HepG2 (cell line): Measurements from ENCODE around the gene PSG3. TPM values are rescaled to one million over a fixed set of nuclear protein-coding genes. Genes with fewer than 3 reads are reported as not detected.
"Not testable (repeated sequence)": the region's sequence is repeated elsewhere in the genome, so short reads cannot be mapped to it uniquely, and the experiment has no call there.

Experiments
- ATAC-seq: fragments of 200-7000 bp; cut with Tn5 transposase; 3 replicates; pipeline ENCODE4 v1.9.1; 2020; ENCODE audit warnings: mild to moderate bottlenecking, moderate library complexity
- BruUV-seq: library from RNA; stranded (reverse); fragments of 400-500 nt; replicated peaks from 2 replicates; lab custom pipeline; 2021; lab: Mats Ljungman, UMichigan
- CTCF ChIA-PET: fragments of 300-600 bp; formaldehyde crosslinking; extraction: SDS; loops from one replicate; lab custom pipeline; 2021; ENCODE audit warnings: low total read pairs, inconsistent platforms, low intra/inter-chr PET ratio; lab: Yijun Ruan, JAX
- POLR2A ChIA-PET: fragments of 350-600 bp; sonication (Branson Sonifier 250); formaldehyde crosslinking; loops from one replicate; lab custom pipeline; 2020; ENCODE audit warnings: antibody characterized with exemption, inconsistent platforms; lab: Yijun Ruan, JAX
- DNase-seq: peaks from one replicate; pipeline ENCODE4 v3.0.0-alpha.2; 2015; ENCODE audit warnings: low spot score
- FAIRE-seq: peaks from 3 replicates; lab custom pipeline; 2011; peaks lifted over from hg19 to GRCh38; lab: Jason Lieb, UNC
- H2AFZ ChIP-seq: one replicate; pipeline ENCODE4 v1.6.1; 2011; ENCODE audit warnings: low read length, inconsistent platforms
- H3K27ac ChIP-seq: fragments of 300-600 bp; 3 replicates; pipeline ENCODE4 v1.8.0; 2011; ENCODE audit warnings: mixed run types, mild to moderate bottlenecking, mixed read lengths, low read length, inconsistent platforms; ENCODE audit not compliant: insufficient read depth; ENCODE audit errors: extremely low read length
- H3K27me3 ChIP-seq, 2 experiments: fragments of 200-600 bp in 1 of 2; 2 replicates in 1 of 2; 3 replicates in 1 of 2; pipeline versions ENCODE4 v1.6.0 to v1.8.0; 2011; ENCODE audit warnings: low read length in 2 of 2, mild to moderate bottlenecking in 2 of 2, moderate library complexity in 2 of 2, inconsistent platforms in 1 of 2; ENCODE audit not compliant: insufficient read depth in 2 of 2, control insufficient read depth in 1 of 2
- H3K36me3 ChIP-seq, 2 experiments: fragments of 200-600 bp in 1 of 2; replicated peaks in 1 of 2; 2 replicates in 1 of 2; 3 replicates in 1 of 2; pipeline versions ENCODE4 v1.5.1 to v1.8.0; 2011; ENCODE audit warnings: low read length in 2 of 2, inconsistent platforms in 1 of 2; ENCODE audit not compliant: insufficient read depth in 2 of 2, control insufficient read depth in 1 of 2
- H3K4me1 ChIP-seq: 2 replicates; pipeline ENCODE4 v1.5.1; 2012; ENCODE audit warnings: low read length, inconsistent platforms; ENCODE audit not compliant: insufficient read depth
- H3K4me2 ChIP-seq: 2 replicates; pipeline ENCODE4 v1.6.0; 2011; ENCODE audit warnings: low read depth, low read length, inconsistent platforms
- H3K4me3 ChIP-seq, 3 experiments: fragments of 200-600 bp in 1 of 3; sonication (generic), shearing (Covaris generic) in 1 of 3; replicated peaks in 1 of 3; 2 replicates each; pipeline ENCODE4 v1.5.1; 2011 to 2016; ENCODE audit warnings: low read length in 3 of 3, inconsistent platforms in 2 of 3, low read depth in 2 of 3, mild to moderate bottlenecking in 2 of 3, control low read depth in 1 of 3, mixed read lengths in 1 of 3; ENCODE audit not compliant: insufficient read depth in 1 of 3
- H3K79me2 ChIP-seq: one replicate; pipeline ENCODE4 v1.6.1; 2011; ENCODE audit warnings: low read length, inconsistent platforms; ENCODE audit not compliant: insufficient read depth
- H3K9ac ChIP-seq: 2 replicates; pipeline ENCODE4 v1.6.0; 2011; ENCODE audit warnings: mild to moderate bottlenecking, low read depth, low read length, inconsistent platforms; ENCODE audit not compliant: insufficient read depth
- H3K9me3 ChIP-seq: 2 replicates; pipeline ENCODE4 v1.5.1; 2012; ENCODE audit warnings: mild to moderate bottlenecking, low read length
- H4K20me1 ChIP-seq: 2 replicates; pipeline ENCODE4 v1.6.0; 2011; ENCODE audit warnings: inconsistent platforms, mild to moderate bottlenecking, low read length, moderate library complexity; ENCODE audit not compliant: insufficient read depth
- CTCF ChIP-seq: sonication (generic); formaldehyde crosslinking; IDR thresholded peaks from 2 replicates; pipeline ENCODE4 v1.5.0; 2020; ENCODE audit warnings: mild to moderate bottlenecking, missing genetic modification reagents, moderate library complexity
- ESRRA ChIP-seq: sonication (generic); formaldehyde crosslinking; IDR thresholded peaks from 2 replicates; pipeline ENCODE4 v1.5.1; 2020; ENCODE audit warnings: mild to moderate bottlenecking, low read depth, missing genetic modification reagents
- HNF4A ChIP-seq: sonication (generic); formaldehyde crosslinking; IDR thresholded peaks from 2 replicates; pipeline ENCODE4 v1.4.0; 2020; ENCODE audit warnings: missing genetic modification reagents
- NR2F6 ChIP-seq, 2 experiments: IDR thresholded peaks; 2 replicates each; pipeline ENCODE4 v1.6.1; 2016; ENCODE audit warnings: antibody characterized with exemption in 1 of 2, mild to moderate bottlenecking in 1 of 2
- SMC3 ChIP-seq: IDR thresholded peaks from 2 replicates; pipeline ENCODE4 v1.6.1; 2011; ENCODE audit warnings: low read length, improper control_type of control experiment
- WGBS: methylation state at CpG from one replicate; pipeline ENCODE4 v1.1.6; 2017; ENCODE audit warnings: low lambda C conversion rate; 5-methylcytosine and 5-hydroxymethylcytosine counted together
- in situ Hi-C: cut with HindIII; loops from 2 replicates; pipeline ENCODE4 v1.10.0; 2017; ENCODE audit warnings: low pct_unique_long_range_greater_than_20kb; ENCODE audit not compliant: extremely low pct_ligation_motif_present
- intact Hi-C: fragments of 100-400 bp; cut with micrococcal nuclease; formaldehyde crosslinking; loops from one replicate; pipeline ENCODE4 v1.10.0; 2022; ENCODE audit not compliant: unreplicated experiment
- polyA plus RNA-seq, 8 experiments: library from polyadenylated mRNA; depleted of rRNA in 3 of 8; stranded (reverse) in 7 of 8; unstranded in 1 of 8; fragments of >200 nt; fragmentation: Illumina TruSeq in 4 of 8; extraction: Trizol in 4 of 8; gene quantifications; 2 replicates each; pipeline versions ENCODE4 v1.2.1 to v1.2.3, GENCODE V29; 2011 to 2016; ENCODE audit warnings: low read depth in 4 of 8, missing spikeins in 1 of 8, mixed read lengths in 1 of 8; ENCODE audit not compliant: insufficient read depth in 1 of 8
- total RNA-seq, 5 experiments: library from RNA; depleted of rRNA; stranded (reverse); fragments of >200 nt; fragmentation: Illumina TruSeq; extraction: Trizol; gene quantifications; 2 replicates each; pipeline ENCODE4 v1.2.3, GENCODE V29; 2016; ENCODE audit warnings: low read depth in 1 of 5

Gene PSG3
- total and polyA plus RNA-seq, 2 of the 13 experiments (the other 11 are each of a cell fraction or from before 2014, with no cell fraction given) = 0.07 TPM; not detected in 1

- H3K79me2 ChIP-seq; H3K9me3 ChIP-seq; H3K4me1 ChIP-seq; H3K4me3 ChIP-seq; BruUV-seq; DNase-seq; in situ Hi-C loops; H2AFZ ChIP-seq; intact Hi-C loops; H4K20me1 ChIP-seq; H3K27me3 ChIP-seq; H3K9ac ChIP-seq; H3K36me3 ChIP-seq; H3K27ac ChIP-seq; POLR2A ChIA-PET; ATAC-seq; H3K4me2 ChIP-seq; TF ChIP-seq NR2F6 (IDR thresholded peaks at IDR 0.05): not testable (repeated sequence)
- 0% methylated on average over 1 of the region's 3 CpGs for WGBS
- TF ChIP-seq NR2F6 (CRISPR knock-in tag; IDR thresholded peaks at IDR 0.05) (0 out of 2 replicates have a peak, but pooled peaks have one; percentile 10), CTCF (CRISPR knock-in tag) (peak; percentile 57), HNF4A (CRISPR knock-in tag) (peak; percentile 34; the same call in 1 of the 2 replicates), ESRRA (CRISPR knock-in tag) (peak; percentile 69; the same call in 1 of the 2 replicates), SMC3 (0 out of 2 replicates have a peak, but pooled peaks have one; percentile 6)
- FAIRE-seq = peak; percentile 49
- CTCF ChIA-PET = interaction anchor here (1.2 kb wide), 1 partner anchor 18 kb away, joined by 3 read pairs; no protein-coding TSS in a partner anchor
Measured at GRCh38 chr19:42758667-42759066, 18.4 kb upstream of the PSG3 start.

DNA sequence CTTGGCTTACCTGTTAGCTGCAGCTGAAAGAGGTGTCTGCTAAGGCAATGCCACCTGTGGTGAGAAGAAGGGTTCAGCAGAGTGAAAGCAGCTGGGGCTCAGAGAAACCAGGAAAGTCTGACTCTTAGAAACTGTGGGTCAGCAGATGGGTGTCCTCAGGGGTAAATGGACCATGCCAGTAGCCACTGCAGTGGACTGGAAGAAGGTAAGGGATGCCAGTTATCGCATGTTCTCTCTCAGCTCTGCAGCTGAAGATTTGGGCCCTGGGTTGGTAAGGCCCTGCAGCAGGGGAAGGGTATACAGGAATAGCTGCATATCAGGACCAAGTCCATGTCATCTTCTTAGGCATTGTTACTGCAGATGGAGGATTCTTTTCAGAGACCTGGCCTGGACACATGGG is 12.0 kb upstream of the PSG3 start:
- H3K4me1 ChIP-seq, intact Hi-C loops, DNase-seq, H3K27ac ChIP-seq, POLR2A ChIA-PET, H3K4me2 ChIP-seq, BruUV-seq, H3K36me3 ChIP-seq, H4K20me1 ChIP-seq, FAIRE-seq, H2AFZ ChIP-seq, H3K9me3 ChIP-seq, H3K9ac ChIP-seq, H3K4me3 ChIP-seq, H3K27me3 ChIP-seq, H3K79me2 ChIP-seq, ATAC-seq, CTCF ChIA-PET, in situ Hi-C loops: not testable (repeated sequence)
- 0% methylated on average over 1 of the region's 1 CpG for WGBS
